ENCODE results near the gene KCNH5.

DNA sequence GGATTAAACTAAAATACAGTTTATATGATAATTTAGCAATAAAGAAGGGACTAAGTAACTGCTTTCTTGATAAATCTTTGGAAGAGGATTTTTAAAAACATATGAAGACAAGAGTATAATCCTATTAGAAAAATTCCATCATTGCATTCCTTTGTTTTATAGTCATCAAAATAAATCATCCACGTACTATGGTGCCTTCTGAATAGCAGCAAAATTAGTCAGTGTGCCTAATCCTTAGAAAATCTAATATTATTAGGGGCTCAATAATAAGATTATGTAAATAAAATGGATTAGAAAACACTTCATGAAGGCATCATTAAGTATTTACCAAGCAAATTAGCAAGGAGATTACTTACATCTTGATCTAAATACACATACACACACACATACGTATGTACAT is 102.1 kb downstream of the KCNH5 start:
- TF ChIP-seq, protein P1, sequence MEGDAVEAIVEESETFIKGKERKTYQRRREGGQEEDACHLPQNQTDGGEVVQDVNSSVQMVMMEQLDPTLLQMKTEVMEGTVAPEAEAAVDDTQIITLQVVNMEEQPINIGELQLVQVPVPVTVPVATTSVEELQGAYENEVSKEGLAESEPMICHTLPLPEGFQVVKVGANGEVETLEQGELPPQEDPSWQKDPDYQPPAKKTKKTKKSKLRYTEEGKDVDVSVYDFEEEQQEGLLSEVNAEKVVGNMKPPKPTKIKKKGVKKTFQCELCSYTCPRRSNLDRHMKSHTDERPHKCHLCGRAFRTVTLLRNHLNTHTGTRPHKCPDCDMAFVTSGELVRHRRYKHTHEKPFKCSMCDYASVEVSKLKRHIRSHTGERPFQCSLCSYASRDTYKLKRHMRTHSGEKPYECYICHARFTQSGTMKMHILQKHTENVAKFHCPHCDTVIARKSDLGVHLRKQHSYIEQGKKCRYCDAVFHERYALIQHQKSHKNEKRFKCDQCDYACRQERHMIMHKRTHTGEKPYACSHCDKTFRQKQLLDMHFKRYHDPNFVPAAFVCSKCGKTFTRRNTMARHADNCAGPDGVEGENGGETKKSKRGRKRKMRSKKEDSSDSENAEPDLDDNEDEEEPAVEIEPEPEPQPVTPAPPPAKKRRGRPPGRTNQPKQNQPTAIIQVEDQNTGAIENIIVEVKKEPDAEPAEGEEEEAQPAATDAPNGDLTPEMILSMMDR (conservative IDR thresholded peaks at IDR 0.05; ENCODE audit: low read length) = no peak
- TF ChIP-seq EZH2phosphoT487 (IDR thresholded peaks at IDR 0.05; ENCODE audit: borderline replicate concordance, low read depth, low read length) = no peak

Data from OCI-LY7 (cell line).